Endothelial cell of umbilical vein (primary cell): ENCODE measurements around the gene KIR3DL2. TPM values are rescaled to one million over a fixed set of nuclear protein-coding genes. Genes with fewer than 3 reads are reported as not detected.
"Not testable (repeated sequence)": the region's sequence is repeated elsewhere in the genome, so short reads cannot be mapped to it uniquely, and the experiment has no call there.

Experiments
- BruUV-seq: library from RNA; stranded (reverse); fragments of 400-500 nt; replicated peaks from 2 replicates; lab custom pipeline; 2021; lab: Mats Ljungman, UMichigan
- CTCF ChIA-PET: fragments of 300-600, 350-600 bp; sonication (Branson Sonifier 250); formaldehyde crosslinking; loops from one replicate; lab custom pipeline; 2021; ENCODE audit warnings: antibody characterized with exemption, inconsistent platforms; lab: Charles Lee
- POLR2A ChIA-PET: fragments of 300-600, 350-600 bp; sonication (Branson Sonifier 250); formaldehyde crosslinking; loops from one replicate; lab custom pipeline; 2021; ENCODE audit warnings: antibody characterized with exemption, inconsistent platforms; lab: Charles Lee
- DNase-seq: peaks from one replicate; pipeline ENCODE4 v3.0.0-alpha.2; 2011; ENCODE audit warnings: low read depth, low spot score
- FAIRE-seq: peaks from 2 replicates; lab custom pipeline; 2011; peaks lifted over from hg19 to GRCh38; lab: Jason Lieb, UNC
- H2AFZ ChIP-seq: 2 replicates; pipeline ENCODE4 v1.6.0; 2012; ENCODE audit warnings: low read depth, low read length, control low read depth, inconsistent platforms
- H3K27ac ChIP-seq: 2 replicates; pipeline ENCODE4 v1.5.1; 2011; ENCODE audit warnings: low read depth, mild to moderate bottlenecking, control low read depth, low read length, moderate library complexity; ENCODE audit not compliant: insufficient read depth
- H3K27me3 ChIP-seq, 2 experiments: 2 replicates each; pipeline versions ENCODE4 v1.6.0 to v1.6.1; 2011; ENCODE audit warnings: low read length in 2 of 2, mixed read lengths in 1 of 2; ENCODE audit not compliant: control insufficient read depth in 2 of 2, insufficient read depth in 2 of 2
- H3K36me3 ChIP-seq, 2 experiments: 2 replicates in 1 of 2; 3 replicates in 1 of 2; pipeline ENCODE4 v1.5.1; 2011; ENCODE audit warnings: low read length in 2 of 2, mild to moderate bottlenecking in 1 of 2, moderate library complexity in 1 of 2; ENCODE audit not compliant: control insufficient read depth in 2 of 2, insufficient read depth in 2 of 2; ENCODE audit errors: extremely low read depth in 1 of 2
- H3K4me1 ChIP-seq: 3 replicates; pipeline ENCODE4 v1.5.1; 2011; ENCODE audit warnings: mild to moderate bottlenecking, low read length; ENCODE audit not compliant: control insufficient read depth, insufficient read depth; ENCODE audit errors: extremely low read depth
- H3K4me2 ChIP-seq: 2 replicates; pipeline ENCODE4 v1.6.1; 2011; ENCODE audit warnings: low read length, control low read depth, mixed read lengths; ENCODE audit not compliant: insufficient read depth
- H3K4me3 ChIP-seq, 3 experiments: fragments of 200-600 bp in 1 of 3; sonication (generic), shearing (Covaris generic) in 1 of 3; replicated peaks in 1 of 3; 2 replicates each; pipeline ENCODE4 v1.5.1; 2011 to 2016; ENCODE audit warnings: control low read depth in 3 of 3, low read length in 3 of 3, mild to moderate bottlenecking in 2 of 3, inconsistent platforms in 1 of 3, low read depth in 1 of 3, moderate library complexity in 1 of 3; ENCODE audit not compliant: insufficient read depth in 1 of 3
- H3K79me2 ChIP-seq: 2 replicates; pipeline ENCODE4 v1.6.0; 2012; ENCODE audit warnings: low read length, inconsistent platforms; ENCODE audit not compliant: control insufficient read depth, insufficient read depth
- H3K9ac ChIP-seq: replicated peaks from 2 replicates; pipeline ENCODE3; 2011; ENCODE audit warnings: low read length, control low read depth; ENCODE audit not compliant: insufficient read depth; ENCODE audit errors: extremely low read depth
- H3K9me1 ChIP-seq: replicated peaks from 3 replicates; pipeline ENCODE4 v1.6.0; 2011; ENCODE audit warnings: mild to moderate bottlenecking, low read length; ENCODE audit not compliant: control insufficient read depth, insufficient read depth; ENCODE audit errors: extremely low read depth
- H3K9me3 ChIP-seq: replicated peaks from 2 replicates; pipeline ENCODE4 v1.5.1; 2012; ENCODE audit warnings: low read length, inconsistent platforms; ENCODE audit not compliant: control insufficient read depth, insufficient read depth
- H4K20me1 ChIP-seq: replicated peaks from 2 replicates; pipeline ENCODE3; 2011; ENCODE audit warnings: mild to moderate bottlenecking, low read length; ENCODE audit not compliant: control insufficient read depth, insufficient read depth; ENCODE audit errors: extremely low read depth
- MAX ChIP-seq: IDR thresholded peaks from 2 replicates; pipeline ENCODE4 v1.6.1; 2011; ENCODE audit not compliant: insufficient read depth, insufficient read length
- dilution Hi-C: fragments of 300-500 bp; cut with MboI; formaldehyde crosslinking; loops from one replicate; pipeline ENCODE4 v1.15.0; 2019; ENCODE audit warnings: low sequenced_read_pairs; ENCODE audit not compliant: extremely low pct_ligation_motif_present
- intact Hi-C: fragments of 100-400 bp; cut with micrococcal nuclease; formaldehyde crosslinking; loops from one replicate; pipeline ENCODE4 v1.10.0; 2022
- polyA plus RNA-seq, 4 experiments: library from polyadenylated mRNA; depleted of rRNA in 3 of 4; stranded (reverse) in 3 of 4; unstranded in 1 of 4; fragments of >200 nt; gene quantifications; 2 replicates each; pipeline versions ENCODE4 v1.2.1 to v1.2.3, GENCODE V29; 2011 to 2012; ENCODE audit warnings: missing spikeins in 1 of 4
- total RNA-seq: library from RNA; stranded (reverse); gene quantifications from 2 replicates; pipeline ENCODE4 v1.2.3, GENCODE V29; 2021

Gene KIR3DL2
- total and polyA plus RNA-seq, 2 donors (not counting 3 experiments of a cell fraction or from before 2014, with no cell fraction given), result not detected

- FAIRE-seq, result no peak
- ChIA-PET POLR2A (no interaction called here), CTCF (no interaction called here)
- Histone ChIP-seq H3K27me3 (no peaks in the 10 kb centered on the region), H2AFZ (no peak overlapping the region), H3K9me3 (no peaks in the 10 kb centered on the region), H3K4me2 (no peak overlapping the region), H3K27ac (no peak overlapping the region), H3K4me3 (no peak overlapping the region), H4K20me1 (no peaks in the 10 kb centered on the region), H3K9me1 (no peaks in the 10 kb centered on the region), H3K4me1 (no peaks in the 10 kb centered on the region), H3K79me2 (no peaks in the 10 kb centered on the region), H3K9ac (no peak overlapping the region), H3K36me3 (no peaks in the 10 kb centered on the region)
- dilution Hi-C loops, result no loop called here
- intact Hi-C loops, result no loop called here
- BruUV-seq, result no TSS peak
- no peak for DNase-seq
- no peak for TF ChIP-seq MAX
These were observed 53.1 kb downstream of the KIR3DL2 start for GRCh38 chr19:54903303-54903702.

- H2AFZ ChIP-seq, H3K4me1 ChIP-seq, H3K9ac ChIP-seq, H3K4me2 ChIP-seq, DNase-seq, H4K20me1 ChIP-seq, BruUV-seq, H3K27ac ChIP-seq, H3K36me3 ChIP-seq, H3K27me3 ChIP-seq, H3K9me3 ChIP-seq, H3K9me1 ChIP-seq, POLR2A ChIA-PET, H3K79me2 ChIP-seq, dilution Hi-C loops, intact Hi-C loops, CTCF ChIA-PET, FAIRE-seq, H3K4me3 ChIP-seq: not testable (repeated sequence)
These were observed 54.0 kb downstream of the KIR3DL2 start for GRCh38 chr19:54904261-54904660.
